K562 (cell line): ENCODE measurements around the gene ASCL2. TPM values are rescaled to one million over a fixed set of nuclear protein-coding genes. Genes with fewer than 3 reads are reported as not detected.

ENCODE experiments used
- ARNT ChIP-seq, 2 experiments: fragments of 450-650 bp; IDR thresholded peaks; 2 replicates each; pipeline ENCODE4 v1.6.1; 2016; ENCODE audit warnings: mild to moderate bottlenecking in 1 of 2
- BRD4 ChIP-seq: fragments of 200-600 bp; sonication (generic); IDR thresholded peaks from 2 replicates; pipeline ENCODE4 v1.6.1; 2017; ENCODE audit warnings: inconsistent platforms
- CHD2 ChIP-seq: IDR thresholded peaks from 2 replicates; pipeline ENCODE4 v1.6.1; 2011; ENCODE audit warnings: low read depth, low read length
- CREB3L1 ChIP-seq: fragments of 450-650 bp; IDR thresholded peaks from 2 replicates; pipeline ENCODE4 v1.6.1; 2014; ENCODE audit warnings: low read depth, mild to moderate bottlenecking, moderate library complexity, borderline replicate concordance
- FOXK2 ChIP-seq, 2 experiments: fragments of 450-650 bp; IDR thresholded peaks in 1 of 2; conservative IDR thresholded peaks in 1 of 2; 2 replicates each; pipeline ENCODE4 v1.6.1; 2016; ENCODE audit warnings: low read depth in 2 of 2, mild to moderate bottlenecking in 1 of 2
- GTF2E2 ChIP-seq: fragments of 200-800 bp; sonication (Bioruptor generic); IDR thresholded peaks from 2 replicates; pipeline ENCODE4 v1.6.1; 2016; ENCODE audit warnings: missing genetic modification characterization, missing compliant biosample characterization
- HNRNPUL1 ChIP-seq: fragments of 200-400 bp; formaldehyde crosslinking; IDR thresholded peaks from 2 replicates; pipeline ENCODE4 v1.6.1; 2017; ENCODE audit warnings: low read length
- L3MBTL2 ChIP-seq: fragments of 450-650 bp; IDR thresholded peaks from 2 replicates; pipeline ENCODE4 v1.6.1; 2016; ENCODE audit warnings: mild to moderate bottlenecking, moderate library complexity
- RUNX1 ChIP-seq: sonication (generic); IDR thresholded peaks from 2 replicates; pipeline ENCODE4 v1.6.1; 2016; ENCODE audit warnings: antibody characterized with exemption, low read depth
- TAF9B ChIP-seq: fragments of 450-650 bp; IDR thresholded peaks from 2 replicates; pipeline ENCODE4 v1.6.1; 2018; ENCODE audit warnings: mild to moderate bottlenecking; ENCODE audit not compliant: partially characterized antibody
- TFAP4 ChIP-seq: sonication (generic); formaldehyde crosslinking; IDR thresholded peaks from 2 replicates; pipeline ENCODE4 v1.8.0; 2022; ENCODE audit warnings: missing genetic modification reagents, mild to moderate bottlenecking, moderate library complexity, borderline replicate concordance
- WHSC1 ChIP-seq: IDR thresholded peaks from one replicate; pipeline ENCODE4 v1.6.1; 2012; ENCODE audit warnings: low read length, control low read depth, inconsistent platforms
- ZNF408 ChIP-seq: fragments of 250-450 bp; sonication (Bioruptor Pico); IDR thresholded peaks from 2 replicates; pipeline ENCODE4 v1.4.0; 2020; ENCODE audit warnings: low read depth, mild to moderate bottlenecking, moderate library complexity
- ZNF668 ChIP-seq: fragments of 250-450 bp; sonication (Bioruptor Pico); IDR thresholded peaks from 2 replicates; pipeline ENCODE4 v1.8.0; 2022; ENCODE audit warnings: mild to moderate bottlenecking, inconsistent platforms
- polyA plus RNA-seq, 8 experiments: library from polyadenylated mRNA; depleted of rRNA in 4 of 8; stranded (reverse) in 5 of 8; unstranded in 3 of 8; fragments of >200 nt; fragmentation: Nextera tagmentation in 2 of 8; fragmentation: Illumina TruSeq in 1 of 8; extraction: Ambion mirVana in 2 of 8; extraction: Trizol in 1 of 8; gene quantifications; 2 replicates each; pipeline versions ENCODE4 v1.2.1 to v1.2.3, GENCODE V29; 2011 to 2014; ENCODE audit warnings: inconsistent platforms in 1 of 8, missing spikeins in 1 of 8
- total RNA-seq, 7 experiments: library from RNA; depleted of rRNA in 6 of 7; stranded (reverse); fragments of >200 nt in 6 of 7; fragmentation: Illumina TruSeq in 2 of 7; extraction: Trizol in 2 of 7; gene quantifications; 2 replicates each; pipeline versions ENCODE4 v1.2.1 to v1.2.3, GENCODE V29; 2011 to 2021; ENCODE audit warnings: low replicate concordance in 1 of 7
- TF ChIP-seq, protein P1 (sequence below), 2 experiments: IDR thresholded peaks; 2 replicates each; pipeline ENCODE4 v1.6.1; 2011; ENCODE audit warnings: borderline replicate concordance in 1 of 2, control low read depth in 1 of 2, low read depth in 1 of 2, low read length in 1 of 2, mild to moderate bottlenecking in 1 of 2, mixed read lengths in 1 of 2, moderate library complexity in 1 of 2; ENCODE audit not compliant: insufficient read depth in 1 of 2, insufficient read length in 1 of 2, poor library complexity in 1 of 2, severe bottlenecking in 1 of 2; ENCODE audit errors: extremely low read depth in 1 of 2
- TF ChIP-seq, protein P2 (sequence below): fragments of 450-650 bp; IDR thresholded peaks from 2 replicates; pipeline ENCODE4 v1.6.1; 2018; ENCODE audit not compliant: partially characterized antibody

Gene ASCL2
- total and polyA plus RNA-seq, 9 of the 15 experiments (the other 6 are each of a cell fraction or from before 2014, with no cell fraction given) = 0.11 to 1.4 (median 0.36) TPM; not detected in 2

DNA sequence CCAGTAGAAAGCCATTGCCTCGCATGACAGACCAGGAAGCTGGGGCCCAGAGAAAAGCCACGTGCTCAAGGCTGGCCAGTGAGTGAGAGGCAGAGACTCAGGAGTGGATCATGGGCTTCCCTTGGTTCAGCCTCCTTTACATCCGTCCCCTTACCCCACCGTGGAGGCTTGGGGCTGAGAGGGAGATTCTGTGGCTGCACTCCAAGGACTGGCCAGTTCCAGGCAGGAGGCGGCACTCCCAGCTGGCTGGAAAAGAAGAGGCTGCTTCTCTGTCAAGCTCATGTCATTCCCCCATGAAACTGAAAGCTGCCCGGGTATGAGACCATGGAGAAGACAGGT is 6.6 kb upstream of the ASCL2 start (continued):
- TF ChIP-seq, protein P1, sequence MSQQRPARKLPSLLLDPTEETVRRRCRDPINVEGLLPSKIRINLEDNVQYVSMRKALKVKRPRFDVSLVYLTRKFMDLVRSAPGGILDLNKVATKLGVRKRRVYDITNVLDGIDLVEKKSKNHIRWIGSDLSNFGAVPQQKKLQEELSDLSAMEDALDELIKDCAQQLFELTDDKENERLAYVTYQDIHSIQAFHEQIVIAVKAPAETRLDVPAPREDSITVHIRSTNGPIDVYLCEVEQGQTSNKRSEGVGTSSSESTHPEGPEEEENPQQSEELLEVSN (IDR thresholded peaks at IDR 0.05; ENCODE audit: borderline replicate concordance in 1 of 2, extremely low read depth in 1 of 2, insufficient read depth in 1 of 2, insufficient read length in 1 of 2, low read depth in 1 of 2, low read length in 1 of 2, poor library complexity in 1 of 2, severe bottlenecking in 1 of 2) = peak in 1 of 2 experiments; percentile 45
- TF ChIP-seq ZNF668 (CRISPR knock-in tag) = no peak
- peak; percentile 59 for TF ChIP-seq L3MBTL2
- TF ChIP-seq BRD4 = no peak
- no peak for TF ChIP-seq ZNF408 (CRISPR knock-in tag)
- no peak for TF ChIP-seq WHSC1
- TF ChIP-seq CHD2 = no peak
- no peak for TF ChIP-seq RUNX1
- no peak for TF ChIP-seq TAF9B
- TF ChIP-seq FOXK2 (conservative IDR thresholded peaks at IDR 0.05 in 1 of 2, IDR thresholded peaks at IDR 0.05 in 1 of 2; ENCODE audit: low read depth in 2 of 2) = no peak
- TF ChIP-seq CREB3L1 = no peak
- no peak for TF ChIP-seq ARNT (IDR thresholded peaks at IDR 0.05)
- TF ChIP-seq GTF2E2 (tag) = no peak
- TF ChIP-seq, protein P2, sequence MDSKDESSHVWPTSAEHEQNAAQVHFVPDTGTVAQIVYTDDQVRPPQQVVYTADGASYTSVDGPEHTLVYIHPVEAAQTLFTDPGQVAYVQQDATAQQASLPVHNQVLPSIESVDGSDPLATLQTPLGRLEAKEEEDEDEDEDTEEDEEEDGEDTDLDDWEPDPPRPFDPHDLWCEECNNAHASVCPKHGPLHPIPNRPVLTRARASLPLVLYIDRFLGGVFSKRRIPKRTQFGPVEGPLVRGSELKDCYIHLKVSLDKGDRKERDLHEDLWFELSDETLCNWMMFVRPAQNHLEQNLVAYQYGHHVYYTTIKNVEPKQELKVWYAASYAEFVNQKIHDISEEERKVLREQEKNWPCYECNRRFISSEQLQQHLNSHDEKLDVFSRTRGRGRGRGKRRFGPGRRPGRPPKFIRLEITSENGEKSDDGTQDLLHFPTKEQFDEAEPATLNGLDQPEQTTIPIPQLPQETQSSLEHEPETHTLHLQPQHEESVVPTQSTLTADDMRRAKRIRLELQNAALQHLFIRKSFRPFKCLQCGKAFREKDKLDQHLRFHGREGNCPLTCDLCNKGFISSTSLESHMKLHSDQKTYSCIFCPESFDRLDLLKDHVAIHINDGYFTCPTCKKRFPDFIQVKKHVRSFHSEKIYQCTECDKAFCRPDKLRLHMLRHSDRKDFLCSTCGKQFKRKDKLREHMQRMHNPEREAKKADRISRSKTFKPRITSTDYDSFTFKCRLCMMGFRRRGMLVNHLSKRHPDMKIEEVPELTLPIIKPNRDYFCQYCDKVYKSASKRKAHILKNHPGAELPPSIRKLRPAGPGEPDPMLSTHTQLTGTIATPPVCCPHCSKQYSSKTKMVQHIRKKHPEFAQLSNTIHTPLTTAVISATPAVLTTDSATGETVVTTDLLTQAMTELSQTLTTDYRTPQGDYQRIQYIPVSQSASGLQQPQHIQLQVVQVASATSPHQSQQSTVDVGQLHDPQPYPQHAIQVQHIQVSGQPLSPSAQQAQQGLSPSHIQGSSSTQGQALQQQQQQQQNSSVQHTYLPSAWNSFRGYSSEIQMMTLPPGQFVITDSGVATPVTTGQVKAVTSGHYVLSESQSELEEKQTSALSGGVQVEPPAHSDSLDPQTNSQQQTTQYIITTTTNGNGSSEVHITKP = no peak
- TF ChIP-seq HNRNPUL1 = no peak
- TF ChIP-seq TFAP4 (CRISPR knock-in tag) = 0 out of 2 replicates have a peak, but pooled peaks have one; percentile 11
